Measurements from ENCODE around the gene DEFB113.

DEFB113 gene

DNA sequence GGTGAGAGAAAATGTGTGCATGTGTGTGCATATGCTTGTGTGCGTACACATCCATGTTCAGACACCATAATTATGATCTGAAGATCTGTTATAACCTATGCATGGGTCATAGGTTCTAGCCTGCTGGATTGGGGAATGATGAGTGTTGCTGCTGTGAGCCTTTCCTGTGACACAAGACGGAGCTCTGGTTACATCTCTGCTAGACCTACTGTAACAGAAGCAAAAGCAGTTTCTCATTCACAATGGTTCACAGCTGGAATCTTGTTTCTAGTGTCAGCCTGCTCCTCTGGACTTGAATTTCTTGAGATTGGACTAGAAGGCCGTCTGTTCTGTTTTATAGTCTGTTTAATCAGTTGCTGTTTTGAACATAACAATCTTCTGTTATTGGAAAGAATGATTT, 45.6 kb downstream of the DEFB113 start:
- H3K4me1 ChIP-seq (ENCODE audit: insufficient read depth, low read length): no peaks in the 10 kb centered on the region
- no peak overlapping the region for H3K4me3 ChIP-seq (ENCODE audit: low read length)
- no peak overlapping the region for H2AFZ ChIP-seq (ENCODE audit: low read depth, low read length)
- no peaks in the 10 kb centered on the region for H3K36me3 ChIP-seq (ENCODE audit: insufficient read depth, low read length)
- H3K27me3 ChIP-seq (ENCODE audit: insufficient read depth, low read length): no peaks in the 10 kb centered on the region
- no peaks in the 10 kb centered on the region for H3K9me3 ChIP-seq (ENCODE audit: low read length)

DNA sequence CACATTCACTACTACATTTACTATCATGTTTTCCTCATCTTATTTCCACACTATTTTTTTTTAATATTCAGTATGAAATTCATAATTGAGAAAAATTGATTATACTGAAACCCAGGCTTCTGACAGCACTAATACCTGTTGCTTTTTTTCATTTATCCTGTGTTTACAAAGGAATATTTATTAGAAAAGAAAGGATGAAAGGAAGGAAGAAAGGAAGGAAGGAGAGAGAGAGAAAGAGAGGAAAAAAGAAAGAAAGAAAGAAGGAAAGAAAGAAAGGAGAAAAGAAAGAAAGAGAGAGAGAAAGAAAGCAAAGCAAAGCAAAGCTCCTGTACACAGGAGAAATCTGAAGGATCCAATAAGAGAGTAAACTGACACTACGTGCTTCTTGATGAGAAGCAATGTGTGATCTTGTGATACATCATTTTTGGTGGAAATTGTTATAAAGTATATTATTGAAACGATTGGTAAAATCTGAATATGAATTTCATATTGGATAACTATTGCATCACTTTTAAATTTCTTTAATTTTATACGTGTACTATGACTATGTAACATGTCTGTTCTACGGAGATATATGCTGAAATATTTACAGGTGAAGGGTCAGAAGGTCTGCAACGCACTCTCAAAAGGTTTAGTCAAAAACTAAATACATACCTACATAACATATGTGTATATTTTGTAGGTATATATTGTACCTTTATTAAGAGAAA, 49.3 kb downstream of the DEFB113 start:
- Histone ChIP-seq H3K4me3 (ENCODE audit: low read length) (no peak overlapping the region), H3K9me3 (ENCODE audit: low read length) (no peaks in the 10 kb centered on the region), H3K4me1 (ENCODE audit: insufficient read depth, low read length) (no peaks in the 10 kb centered on the region), H3K27me3 (ENCODE audit: insufficient read depth, low read length) (no peaks in the 10 kb centered on the region), H2AFZ (ENCODE audit: low read depth, low read length) (no peak overlapping the region), H3K36me3 (ENCODE audit: insufficient read depth, low read length) (no peaks in the 10 kb centered on the region)

DNA sequence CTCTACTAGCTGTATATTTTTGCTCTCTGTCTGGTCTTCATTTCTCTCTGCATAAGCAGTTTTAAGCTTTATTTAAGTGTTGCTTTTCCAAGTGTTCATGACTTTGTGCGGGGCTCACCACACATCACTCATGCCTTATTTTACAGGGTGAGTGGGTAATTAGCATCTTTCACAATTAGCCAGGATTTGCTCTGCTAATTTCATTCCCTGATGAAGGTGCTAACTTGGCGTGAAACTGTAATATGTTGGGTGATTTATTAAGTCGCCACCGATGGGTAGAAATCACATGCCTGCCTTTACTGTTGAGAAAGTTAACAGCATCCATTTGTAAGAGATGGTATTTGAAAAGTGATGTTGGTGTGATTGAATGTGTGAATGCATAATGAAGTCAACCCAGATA, 50.2 kb downstream of the DEFB113 start:
- H3K9me3 ChIP-seq (ENCODE audit: low read length): no peaks in the 10 kb centered on the region
- H3K4me1 ChIP-seq (ENCODE audit: insufficient read depth, low read length): no peaks in the 10 kb centered on the region
- no peak overlapping the region for H3K4me3 ChIP-seq (ENCODE audit: low read length)
- no peaks in the 10 kb centered on the region for H3K36me3 ChIP-seq (ENCODE audit: insufficient read depth, low read length)
- H3K27me3 ChIP-seq (ENCODE audit: insufficient read depth, low read length): no peaks in the 10 kb centered on the region
- no peak overlapping the region for H2AFZ ChIP-seq (ENCODE audit: low read depth, low read length)

DNA sequence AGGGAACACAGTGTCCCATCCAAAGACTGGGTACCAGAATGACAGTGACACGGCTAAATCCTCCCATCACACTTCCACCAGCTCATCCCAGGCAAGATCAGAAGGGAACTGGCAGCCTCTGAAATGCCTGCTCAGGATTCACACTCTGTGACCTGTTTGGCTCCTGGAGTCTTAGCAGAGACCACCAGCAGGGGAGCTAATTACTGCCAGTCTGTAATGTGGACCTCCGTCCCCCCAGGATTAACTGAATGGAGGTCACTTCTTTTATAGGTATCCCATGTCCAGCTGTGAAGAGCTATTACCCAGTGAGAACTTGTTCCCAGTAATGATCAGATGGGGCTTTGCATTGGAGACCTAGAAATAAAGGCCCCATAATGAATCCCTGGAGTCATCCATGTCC, 50.6 kb downstream of the DEFB113 start:
- no peak overlapping the region for H2AFZ ChIP-seq (ENCODE audit: low read depth, low read length)
- H3K4me1 ChIP-seq (ENCODE audit: insufficient read depth, low read length): no peaks in the 10 kb centered on the region
- no peaks in the 10 kb centered on the region for H3K36me3 ChIP-seq (ENCODE audit: insufficient read depth, low read length)
- H3K9me3 ChIP-seq (ENCODE audit: low read length): no peaks in the 10 kb centered on the region
- no peaks in the 10 kb centered on the region for H3K27me3 ChIP-seq (ENCODE audit: insufficient read depth, low read length)
- H3K4me3 ChIP-seq (ENCODE audit: low read length): no peak overlapping the region

All from neuron (in vitro differentiated cells).